ENCODE results near the gene PDE6A. TPM values are rescaled to one million over a fixed set of nuclear protein-coding genes. Genes with fewer than 3 reads are reported as not detected.

PDE6A gene
- polyA plus RNA-seq, 1 experiment, result not detected

DNA sequence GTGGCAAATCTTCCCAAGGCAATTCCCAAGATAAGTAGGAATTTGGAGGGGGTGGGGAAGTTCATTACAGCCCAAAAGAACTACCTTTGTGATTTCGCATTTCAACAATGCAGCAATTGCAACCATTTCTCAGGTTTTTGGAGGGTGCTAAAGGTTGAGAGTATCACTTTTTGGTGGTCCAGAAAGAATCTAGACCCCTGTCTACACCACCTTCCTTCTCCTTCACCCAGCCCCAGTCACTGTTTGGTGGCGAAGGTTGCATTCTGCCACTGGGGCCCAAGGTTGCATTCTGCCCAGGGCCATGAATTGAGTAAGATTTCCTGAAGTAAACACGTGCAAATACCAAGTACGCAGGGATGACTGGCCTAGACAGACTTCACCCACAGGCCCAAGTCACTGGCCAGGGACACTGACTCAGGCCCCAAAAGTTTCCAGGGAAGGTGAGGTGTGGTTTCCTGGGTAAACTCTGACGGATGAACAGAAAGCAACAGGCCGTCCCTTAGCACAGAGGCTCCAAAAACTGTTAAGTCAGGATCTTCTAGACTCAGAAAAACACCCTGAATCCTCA is 5.7 kb downstream of the PDE6A start:
- no peak overlapping the region for H3K4me3 ChIP-seq (ENCODE audit: low read depth, low read length)
- ChIA-PET POLR2A (interaction anchor here (0.6 kb wide), 1 partner anchor 51 kb away, joined by 3 read pairs; no protein-coding TSS in a partner anchor), CTCF (interaction anchor here (1.0 to 1.3 kb wide), 3 partner anchors 19 to 111 kb away, joined by 3 to 5 read pairs (median 3); no protein-coding TSS in a partner anchor)
- no peak for DNase-seq (ENCODE audit: low read depth, low spot score)
- TF ChIP-seq, protein P1, sequence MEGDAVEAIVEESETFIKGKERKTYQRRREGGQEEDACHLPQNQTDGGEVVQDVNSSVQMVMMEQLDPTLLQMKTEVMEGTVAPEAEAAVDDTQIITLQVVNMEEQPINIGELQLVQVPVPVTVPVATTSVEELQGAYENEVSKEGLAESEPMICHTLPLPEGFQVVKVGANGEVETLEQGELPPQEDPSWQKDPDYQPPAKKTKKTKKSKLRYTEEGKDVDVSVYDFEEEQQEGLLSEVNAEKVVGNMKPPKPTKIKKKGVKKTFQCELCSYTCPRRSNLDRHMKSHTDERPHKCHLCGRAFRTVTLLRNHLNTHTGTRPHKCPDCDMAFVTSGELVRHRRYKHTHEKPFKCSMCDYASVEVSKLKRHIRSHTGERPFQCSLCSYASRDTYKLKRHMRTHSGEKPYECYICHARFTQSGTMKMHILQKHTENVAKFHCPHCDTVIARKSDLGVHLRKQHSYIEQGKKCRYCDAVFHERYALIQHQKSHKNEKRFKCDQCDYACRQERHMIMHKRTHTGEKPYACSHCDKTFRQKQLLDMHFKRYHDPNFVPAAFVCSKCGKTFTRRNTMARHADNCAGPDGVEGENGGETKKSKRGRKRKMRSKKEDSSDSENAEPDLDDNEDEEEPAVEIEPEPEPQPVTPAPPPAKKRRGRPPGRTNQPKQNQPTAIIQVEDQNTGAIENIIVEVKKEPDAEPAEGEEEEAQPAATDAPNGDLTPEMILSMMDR (IDR thresholded peaks at IDR 0.05; ENCODE audit: low read depth, low read length), result no peak
- H3K9me3 ChIP-seq (ENCODE audit: control insufficient read depth, insufficient read depth, low read length), result no peaks in the 10 kb centered on the region
- H3K27me3 ChIP-seq (ENCODE audit: control insufficient read depth, insufficient read depth, low read length), result no peaks in the 10 kb centered on the region
- H3K27ac ChIP-seq (ENCODE audit: low read depth, low read length), result peak overlapping the region; percentile 12

DNA sequence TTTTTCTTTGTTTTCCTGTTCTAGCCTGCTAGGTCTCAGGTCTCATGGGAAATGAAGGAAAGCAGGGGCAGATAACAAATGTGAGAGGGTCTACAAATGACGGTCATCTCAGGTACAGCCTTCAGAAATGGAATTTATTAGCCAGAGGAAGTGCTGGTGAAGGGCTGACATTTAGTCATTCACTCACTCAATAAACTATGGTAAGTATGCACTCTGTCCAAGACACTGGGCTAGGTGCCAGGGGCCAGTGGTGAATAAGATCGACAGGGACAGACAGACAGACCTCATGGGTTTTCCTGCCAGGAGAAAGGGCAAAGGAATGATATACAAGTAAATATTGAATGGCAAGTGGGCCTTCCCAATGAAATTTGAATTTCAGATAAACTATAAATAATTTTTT is 6.3 kb downstream of the PDE6A start:
- TF ChIP-seq, protein P1 (IDR thresholded peaks at IDR 0.05; ENCODE audit: low read depth, low read length), result no peak
- H3K9me3 ChIP-seq (ENCODE audit: control insufficient read depth, insufficient read depth, low read length), result no peaks in the 10 kb centered on the region
- H3K4me3 ChIP-seq (ENCODE audit: low read depth, low read length), result no peak overlapping the region
- DNase-seq (ENCODE audit: low read depth, low spot score), result no peak
- POLR2A ChIA-PET, result no interaction called here
- no peak overlapping the region for H3K27ac ChIP-seq (ENCODE audit: low read depth, low read length)
- CTCF ChIA-PET, result no interaction called here
- H3K27me3 ChIP-seq (ENCODE audit: control insufficient read depth, insufficient read depth, low read length), result no peaks in the 10 kb centered on the region

DNA sequence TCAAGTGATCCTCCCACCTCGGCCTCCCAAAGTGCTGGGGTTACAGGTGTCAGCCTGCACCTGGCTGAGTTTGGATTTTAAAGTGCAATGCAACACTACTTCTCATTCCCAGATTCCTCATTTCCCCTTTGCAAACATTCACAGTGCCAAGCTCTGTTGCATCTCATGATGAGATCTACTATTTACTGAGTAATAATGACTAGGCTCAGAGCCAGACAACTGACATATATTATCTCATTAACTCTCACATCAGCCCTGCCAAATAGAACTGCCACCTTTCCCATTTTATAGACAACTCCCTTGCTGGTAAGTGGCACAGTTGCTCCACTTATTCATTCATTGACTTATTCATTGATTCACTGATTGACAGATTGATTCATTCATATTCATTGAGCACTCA is 7.0 kb downstream of the PDE6A start:
- Histone ChIP-seq H3K27ac (ENCODE audit: low read depth, low read length) (no peak overlapping the region), H3K9me3 (ENCODE audit: control insufficient read depth, insufficient read depth, low read length) (no peaks in the 10 kb centered on the region; the same call in 1 of the 2 replicates), H3K4me3 (ENCODE audit: low read depth, low read length) (no peak overlapping the region), H3K27me3 (ENCODE audit: control insufficient read depth, insufficient read depth, low read length) (peaks cover under 1% of the 10 kb centered on the region)
- CTCF ChIA-PET, result interaction anchor here (0.8 kb wide), 1 partner anchor 85 kb away, joined by 5 read pairs; no protein-coding TSS in a partner anchor
- TF ChIP-seq, protein P1 (IDR thresholded peaks at IDR 0.05; ENCODE audit: low read depth, low read length), result no peak
- DNase-seq (ENCODE audit: low read depth, low spot score), result no peak
- POLR2A ChIA-PET, result no interaction called here

DNA sequence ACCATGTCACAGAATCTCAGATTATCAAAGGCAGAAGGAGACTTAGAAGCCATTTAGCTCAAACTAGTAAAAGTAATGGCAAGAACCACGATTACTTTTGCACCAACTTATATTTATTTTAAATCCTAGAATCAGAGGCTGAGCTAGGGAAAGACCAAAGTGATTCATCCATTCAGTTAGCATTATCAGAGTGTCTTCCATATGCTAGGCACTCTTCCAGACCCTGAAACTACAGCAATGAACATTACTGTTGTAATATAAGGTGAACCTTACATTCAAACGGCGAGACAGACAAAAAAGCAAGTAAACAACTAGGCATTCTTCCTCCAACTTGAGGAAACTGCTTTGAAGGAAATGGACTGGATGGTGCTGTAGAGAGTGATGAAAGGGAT is 7.9 kb downstream of the PDE6A start:
- TF ChIP-seq, protein P1 (IDR thresholded peaks at IDR 0.05; ENCODE audit: low read depth, low read length), result no peak
- H3K27me3 ChIP-seq (ENCODE audit: control insufficient read depth, insufficient read depth, low read length), result peaks cover 3% of the 10 kb centered on the region
- no peak overlapping the region for H3K27ac ChIP-seq (ENCODE audit: low read depth, low read length)
- no peaks in the 10 kb centered on the region; the same call in 1 of the 2 replicates for H3K9me3 ChIP-seq (ENCODE audit: control insufficient read depth, insufficient read depth, low read length)
- CTCF ChIA-PET, result interaction anchor here (0.8 to 1.4 kb wide), 6 partner anchors 10 to 103 kb away, joined by 3 to 5 read pairs (median 4); no protein-coding TSS in a partner anchor
- no peak overlapping the region for H3K4me3 ChIP-seq (ENCODE audit: low read depth, low read length)
- DNase-seq (ENCODE audit: low read depth, low spot score), result peak; percentile 23
- POLR2A ChIA-PET, result no interaction called here

DNA sequence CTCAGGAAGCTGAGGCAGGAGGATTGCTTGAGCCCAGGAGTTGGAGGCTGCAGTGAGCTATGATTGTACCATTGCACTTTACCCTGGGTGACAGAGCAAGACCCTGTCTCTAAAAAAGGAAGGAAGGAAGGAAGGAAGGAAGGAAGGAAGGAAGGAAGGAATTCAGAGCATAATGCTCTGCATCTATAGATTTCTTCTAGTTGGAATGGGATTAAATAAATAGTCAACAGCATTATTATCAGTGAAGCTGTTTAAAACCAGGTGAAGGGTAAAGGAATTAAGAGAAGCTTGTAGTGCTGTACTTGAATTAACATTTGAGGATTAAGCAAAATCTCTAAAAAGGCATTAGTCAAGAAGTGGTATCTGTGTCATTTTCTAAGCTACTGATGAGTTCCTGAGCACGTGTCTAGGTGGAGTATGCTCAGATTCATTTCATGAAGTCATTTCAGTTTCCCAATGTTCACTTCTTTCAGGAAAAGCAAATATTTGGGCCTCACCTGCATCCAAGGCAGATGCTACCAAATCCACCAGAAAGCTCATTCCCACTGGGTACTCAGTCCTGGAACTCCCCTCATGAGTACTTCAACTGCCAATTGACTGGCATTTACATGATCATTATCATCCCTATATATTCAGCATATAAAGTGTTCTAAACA is 8.4 kb downstream of the PDE6A start:
- CTCF ChIA-PET, result interaction anchor here (0.8 to 1.6 kb wide), 7 partner anchors 9 to 102 kb away, joined by 3 to 11 read pairs (median 5); no protein-coding TSS in a partner anchor
- TF ChIP-seq, protein P1 (IDR thresholded peaks at IDR 0.05; ENCODE audit: low read depth, low read length), result no peak
- H3K4me3 ChIP-seq (ENCODE audit: low read depth, low read length), result no peak overlapping the region
- no peak for DNase-seq (ENCODE audit: low read depth, low spot score)
- no peaks in the 10 kb centered on the region; the same call in 1 of the 2 replicates for H3K9me3 ChIP-seq (ENCODE audit: control insufficient read depth, insufficient read depth, low read length)
- POLR2A ChIA-PET, result no interaction called here
- peaks cover 3% of the 10 kb centered on the region for H3K27me3 ChIP-seq (ENCODE audit: control insufficient read depth, insufficient read depth, low read length)
- H3K27ac ChIP-seq (ENCODE audit: low read depth, low read length), result no peak overlapping the region
